GM13977 (cell line): ENCODE measurements around the gene SMARCD2.
A peak's percentile ranks its signal among the peaks of the same experiment; 100 is the strongest.

Experiments used
- DNase-seq: peaks from one replicate; pipeline ENCODE4 v3.0.0; 2012; ENCODE audit warnings: low spot score
- CTCF ChIP-seq: IDR thresholded peaks from 2 replicates; pipeline ENCODE4 v1.5.1; 2012; ENCODE audit warnings: mild to moderate bottlenecking, control low read depth; ENCODE audit not compliant: insufficient read depth; ENCODE audit errors: extremely low read depth, missing control alignments
- in situ Hi-C: fragments of 300-500 bp; cut with MboI; formaldehyde crosslinking; loops from one replicate; pipeline ENCODE4 v1.12.0; 2022; ENCODE audit warnings: low sequenced_read_pairs, low pct_unique_long_range_greater_than_20kb, mixed read lengths, inconsistent platforms; ENCODE audit not compliant: unreplicated experiment

The SMARCD2 gene

GRCh38 chr17:63836811-63837210 lies 5.7 kb downstream of the SMARCD2 start:
- DNase-seq, result no peak
- in situ Hi-C loops, result loop anchor here (25.0 kb wide), 1 partner anchor 400 kb away; the partner anchor contains the start of gene CYB561
- TF ChIP-seq CTCF, result no peak

DNA sequence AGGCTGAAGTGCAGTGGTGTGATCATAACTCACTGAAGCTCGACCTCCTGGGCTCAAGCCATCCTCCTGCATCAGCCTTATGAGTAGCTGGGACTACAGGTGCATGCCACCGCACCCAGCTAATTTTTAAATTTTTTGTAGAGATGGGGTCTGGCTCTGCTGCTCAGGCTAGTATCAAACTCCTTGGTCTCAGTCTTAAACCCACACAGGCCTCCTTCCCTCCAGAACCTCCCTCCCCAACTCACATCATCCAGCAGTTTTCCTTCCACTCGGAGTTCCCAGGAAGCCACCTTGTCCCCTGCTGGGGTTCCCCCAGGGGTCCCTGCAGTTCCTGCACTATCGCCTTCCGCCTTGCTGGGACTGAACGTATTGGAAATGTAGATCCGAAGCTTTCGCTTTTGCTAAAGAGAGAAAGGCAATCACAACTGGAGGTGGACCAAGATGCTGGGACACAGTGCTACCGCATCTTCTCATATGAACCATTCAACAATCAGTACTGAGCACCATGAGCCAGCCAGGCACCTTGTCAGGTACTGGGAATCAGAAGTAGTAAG lies 7.2 kb downstream of the SMARCD2 start:
- DNase-seq, result no peak
- in situ Hi-C loops, result loop anchor here (25.0 kb wide), 1 partner anchor 398 kb away; the partner anchor contains the start of gene CYB561
- TF ChIP-seq CTCF, result no peak

GRCh38 chr17:63834431-63835166 lies 7.9 kb downstream of the SMARCD2 start:
- peak; percentile 45 for DNase-seq
- TF ChIP-seq CTCF, result peak; percentile 59
- in situ Hi-C loops, result loop anchor here (25.0 kb wide), 1 partner anchor 397 kb away; the partner anchor contains the start of gene CYB561

- TF ChIP-seq CTCF, result no peak
- in situ Hi-C loops, result loop anchor here (25.0 kb wide), 1 partner anchor 397 kb away; the partner anchor contains the start of gene CYB561
Observed at GRCh38 chr17:63833741-63834373, 8.6 kb downstream of the SMARCD2 start.

GRCh38 chr17:63833026-63833740 lies 9.3 kb downstream of the SMARCD2 start:
- DNase-seq, result no peak
- in situ Hi-C loops, result loop anchor here (25.0 kb wide), 1 partner anchor 396 kb away; the partner anchor contains the start of gene CYB561
- TF ChIP-seq CTCF, result no peak

More at GRCh38 chr17:63833741-63834373, 8.6 kb downstream of the SMARCD2 start:
- no peak for DNase-seq

GRCh38 chr17:63832455-63832854 lies 10.0 kb downstream of the SMARCD2 start:
- no peak for TF ChIP-seq CTCF
- DNase-seq, result no peak
- in situ Hi-C loops, result loop anchor here (25.0 kb wide), 1 partner anchor 395 kb away; the partner anchor contains the start of gene CYB561
